Ishikawa (cell line): ENCODE data around the gene RIMS4.

Experiments
- CEBPB ChIP-seq: IDR thresholded peaks from 2 replicates; pipeline ENCODE4 v1.6.1; 2012
- CREB1 ChIP-seq: IDR thresholded peaks from 2 replicates; pipeline ENCODE4 v1.6.1; 2012; ENCODE audit warnings: low read depth
- EGR1 ChIP-seq: IDR thresholded peaks from 2 replicates; pipeline ENCODE4 v1.6.1; 2012
- EP300 ChIP-seq: IDR thresholded peaks from 2 replicates; pipeline ENCODE4 v1.6.1; 2012; ENCODE audit warnings: borderline replicate concordance
- FOXM1 ChIP-seq: IDR thresholded peaks from 2 replicates; pipeline ENCODE4 v1.6.1; 2012; ENCODE audit warnings: low read depth, borderline replicate concordance
- NFIC ChIP-seq: IDR thresholded peaks from 2 replicates; pipeline ENCODE4 v1.6.1; 2012
- RAD21 ChIP-seq: IDR thresholded peaks from 2 replicates; pipeline ENCODE4 v1.6.1; 2012; ENCODE audit warnings: low read depth
- TAF1 ChIP-seq: IDR thresholded peaks from 2 replicates; pipeline ENCODE4 v1.6.1; 2012; ENCODE audit warnings: low read depth, mild to moderate bottlenecking
- TCF12 ChIP-seq: IDR thresholded peaks from 2 replicates; pipeline ENCODE4 v1.6.1; 2012; ENCODE audit warnings: low read depth
- TEAD4 ChIP-seq: IDR thresholded peaks from 2 replicates; pipeline ENCODE4 v1.6.1; 2012
- YY1 ChIP-seq: IDR thresholded peaks from 2 replicates; pipeline ENCODE4 v1.6.1; 2012; ENCODE audit warnings: low read depth
- ZBTB7A ChIP-seq: IDR thresholded peaks from 2 replicates; pipeline ENCODE4 v1.6.1; 2012; ENCODE audit warnings: low read depth
- TF ChIP-seq, protein P1 (sequence below): IDR thresholded peaks from 2 replicates; pipeline ENCODE4 v1.6.1; 2012; ENCODE audit warnings: low read depth, mild to moderate bottlenecking
- TF ChIP-seq, protein P2 (sequence below): IDR thresholded peaks from 2 replicates; pipeline ENCODE4 v1.6.1; 2012
- TF ChIP-seq, protein P3 (sequence below): IDR thresholded peaks from 2 replicates; pipeline ENCODE4 v1.6.1; 2012

RIMS4 gene

DNA sequence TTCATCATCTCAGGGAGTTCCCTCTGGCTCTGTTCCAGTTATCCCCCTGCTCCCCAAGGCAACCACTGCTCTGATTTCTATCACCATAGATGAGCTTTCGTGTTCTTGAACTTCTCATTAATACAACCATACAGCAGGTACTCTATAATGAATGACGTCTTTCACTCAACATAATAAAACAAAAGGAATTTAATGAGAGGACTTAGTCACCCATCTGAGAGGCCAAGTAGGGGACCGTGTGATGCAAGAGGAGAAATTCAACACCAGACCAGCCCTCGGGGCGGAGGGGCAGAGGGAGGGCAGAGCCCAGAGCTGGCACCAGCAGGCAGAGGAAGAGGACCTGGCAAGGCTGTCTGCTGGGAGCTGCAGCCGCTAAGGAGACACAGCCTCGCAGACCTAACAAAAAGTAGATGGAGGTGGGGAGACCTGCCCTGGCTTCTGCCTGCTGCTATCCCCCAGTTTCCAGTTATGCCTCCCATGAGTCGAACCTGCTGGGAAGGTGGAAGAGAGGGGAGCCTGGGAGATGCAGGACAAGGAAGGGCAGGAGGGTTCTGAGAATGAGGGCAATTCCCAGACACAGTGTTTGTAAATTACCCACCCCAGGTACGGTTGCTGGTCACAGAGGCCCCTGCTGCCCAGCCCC is 81.4 kb downstream of the RIMS4 start:
- TF ChIP-seq YY1 = no peak
- no peak for TF ChIP-seq ZBTB7A
- peak; percentile 94 for TF ChIP-seq TEAD4
- TF ChIP-seq EP300 = peak; percentile 96
- TF ChIP-seq, protein P1, sequence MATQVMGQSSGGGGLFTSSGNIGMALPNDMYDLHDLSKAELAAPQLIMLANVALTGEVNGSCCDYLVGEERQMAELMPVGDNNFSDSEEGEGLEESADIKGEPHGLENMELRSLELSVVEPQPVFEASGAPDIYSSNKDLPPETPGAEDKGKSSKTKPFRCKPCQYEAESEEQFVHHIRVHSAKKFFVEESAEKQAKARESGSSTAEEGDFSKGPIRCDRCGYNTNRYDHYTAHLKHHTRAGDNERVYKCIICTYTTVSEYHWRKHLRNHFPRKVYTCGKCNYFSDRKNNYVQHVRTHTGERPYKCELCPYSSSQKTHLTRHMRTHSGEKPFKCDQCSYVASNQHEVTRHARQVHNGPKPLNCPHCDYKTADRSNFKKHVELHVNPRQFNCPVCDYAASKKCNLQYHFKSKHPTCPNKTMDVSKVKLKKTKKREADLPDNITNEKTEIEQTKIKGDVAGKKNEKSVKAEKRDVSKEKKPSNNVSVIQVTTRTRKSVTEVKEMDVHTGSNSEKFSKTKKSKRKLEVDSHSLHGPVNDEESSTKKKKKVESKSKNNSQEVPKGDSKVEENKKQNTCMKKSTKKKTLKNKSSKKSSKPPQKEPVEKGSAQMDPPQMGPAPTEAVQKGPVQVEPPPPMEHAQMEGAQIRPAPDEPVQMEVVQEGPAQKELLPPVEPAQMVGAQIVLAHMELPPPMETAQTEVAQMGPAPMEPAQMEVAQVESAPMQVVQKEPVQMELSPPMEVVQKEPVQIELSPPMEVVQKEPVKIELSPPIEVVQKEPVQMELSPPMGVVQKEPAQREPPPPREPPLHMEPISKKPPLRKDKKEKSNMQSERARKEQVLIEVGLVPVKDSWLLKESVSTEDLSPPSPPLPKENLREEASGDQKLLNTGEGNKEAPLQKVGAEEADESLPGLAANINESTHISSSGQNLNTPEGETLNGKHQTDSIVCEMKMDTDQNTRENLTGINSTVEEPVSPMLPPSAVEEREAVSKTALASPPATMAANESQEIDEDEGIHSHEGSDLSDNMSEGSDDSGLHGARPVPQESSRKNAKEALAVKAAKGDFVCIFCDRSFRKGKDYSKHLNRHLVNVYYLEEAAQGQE = no peak
- 0 out of 2 replicates have a peak, but pooled peaks have one; percentile 27 for TF ChIP-seq TAF1
- TF ChIP-seq, protein P2, sequence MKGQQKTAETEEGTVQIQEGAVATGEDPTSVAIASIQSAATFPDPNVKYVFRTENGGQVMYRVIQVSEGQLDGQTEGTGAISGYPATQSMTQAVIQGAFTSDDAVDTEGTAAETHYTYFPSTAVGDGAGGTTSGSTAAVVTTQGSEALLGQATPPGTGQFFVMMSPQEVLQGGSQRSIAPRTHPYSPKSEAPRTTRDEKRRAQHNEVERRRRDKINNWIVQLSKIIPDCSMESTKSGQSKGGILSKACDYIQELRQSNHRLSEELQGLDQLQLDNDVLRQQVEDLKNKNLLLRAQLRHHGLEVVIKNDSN = peak; percentile 48; the same call in 1 of the 2 replicates
- TF ChIP-seq NFIC = peak; percentile 98
- TF ChIP-seq TCF12 = peak; percentile 98
- TF ChIP-seq CREB1 = peak; percentile 65; the same call in 1 of the 2 replicates
- peak; percentile 82; the same call in 1 of the 2 replicates for TF ChIP-seq FOXM1
- TF ChIP-seq RAD21 = no peak; the same call in 1 of the 2 replicates
- TF ChIP-seq EGR1 = no peak
- TF ChIP-seq CEBPB = peak; percentile 99
- TF ChIP-seq, protein P3, sequence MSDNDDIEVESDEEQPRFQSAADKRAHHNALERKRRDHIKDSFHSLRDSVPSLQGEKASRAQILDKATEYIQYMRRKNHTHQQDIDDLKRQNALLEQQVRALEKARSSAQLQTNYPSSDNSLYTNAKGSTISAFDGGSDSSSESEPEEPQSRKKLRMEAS = peak; percentile 61

DNA sequence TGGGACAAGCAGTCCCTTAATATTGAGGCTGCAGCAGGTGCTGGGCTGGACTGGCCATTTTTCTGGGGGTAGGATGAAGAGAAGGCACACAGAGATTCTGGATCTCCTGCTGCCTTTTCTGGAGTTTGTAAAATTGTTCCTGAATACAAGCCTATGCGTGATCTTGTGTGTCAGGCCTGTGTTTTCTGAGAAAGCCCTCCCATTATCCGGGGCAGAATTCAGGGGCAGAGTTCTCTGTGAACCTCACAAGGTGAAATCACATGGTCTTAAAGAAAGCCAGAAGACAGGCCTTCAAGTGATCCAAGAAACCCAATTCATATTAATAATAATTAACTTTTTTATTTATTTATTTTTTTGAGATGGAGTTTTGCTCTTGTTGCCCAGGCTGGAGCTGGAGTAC is 82.7 kb downstream of the RIMS4 start:
- TF ChIP-seq, protein P3 = no peak
- TF ChIP-seq EP300 (no peak), ZBTB7A (no peak), TCF12 (no peak), TAF1 (no peak), CREB1 (no peak), RAD21 (no peak)

DNA sequence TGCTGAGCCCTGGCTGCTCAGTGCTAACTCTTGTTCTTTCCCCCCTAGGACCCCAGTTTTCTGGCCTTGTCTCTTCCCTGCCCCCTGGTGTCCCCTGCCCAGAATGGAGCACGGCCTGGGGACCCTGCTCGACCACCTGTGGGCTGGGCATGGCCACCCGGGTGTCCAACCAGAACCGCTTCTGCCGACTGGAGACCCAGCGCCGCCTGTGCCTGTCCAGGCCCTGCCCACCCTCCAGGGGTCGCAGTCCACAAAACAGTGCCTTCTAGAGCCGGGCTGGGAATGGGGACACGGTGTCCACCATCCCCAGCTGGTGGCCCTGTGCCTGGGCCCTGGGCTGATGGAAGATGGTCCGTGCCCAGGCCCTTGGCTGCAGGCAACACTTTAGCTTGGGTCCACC is 83.3 kb downstream of the RIMS4 start:
- TF ChIP-seq, protein P3 = no peak
- TF ChIP-seq, protein P1 = no peak
- TF ChIP-seq ZBTB7A (no peak), EP300 (no peak), RAD21 (no peak), TAF1 (no peak), TCF12 (no peak), FOXM1 (no peak), TEAD4 (no peak), EGR1 (no peak), YY1 (no peak), NFIC (no peak), CEBPB (no peak), CREB1 (no peak)
- TF ChIP-seq, protein P2 = no peak

DNA sequence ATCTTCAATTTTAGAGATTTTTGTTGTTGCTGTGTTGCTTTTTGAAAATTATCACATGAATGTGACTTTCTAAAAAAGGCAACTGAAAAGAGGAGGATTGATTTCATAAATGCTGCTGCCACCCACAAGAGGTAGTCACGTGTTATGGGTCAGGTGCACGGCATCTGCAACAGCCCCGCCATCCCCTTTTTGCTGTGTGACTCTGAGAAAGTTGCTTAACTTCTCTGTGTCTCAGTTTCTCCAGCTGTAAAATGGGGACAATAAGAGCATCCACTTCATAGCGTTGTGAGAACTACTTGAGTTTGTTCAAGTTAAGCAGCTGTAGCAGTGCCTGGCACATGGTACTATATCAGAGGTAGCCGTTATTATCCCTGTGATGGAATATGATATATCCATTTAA is 84.5 kb downstream of the RIMS4 start:
- no peak for TF ChIP-seq EP300
- no peak for TF ChIP-seq YY1
- no peak for TF ChIP-seq EGR1
- TF ChIP-seq FOXM1 = no peak
- TF ChIP-seq, protein P3 = no peak
- no peak for TF ChIP-seq ZBTB7A
- no peak for TF ChIP-seq CEBPB
- TF ChIP-seq, protein P2 = no peak
- TF ChIP-seq TEAD4 = no peak
- TF ChIP-seq TCF12 = no peak

DNA sequence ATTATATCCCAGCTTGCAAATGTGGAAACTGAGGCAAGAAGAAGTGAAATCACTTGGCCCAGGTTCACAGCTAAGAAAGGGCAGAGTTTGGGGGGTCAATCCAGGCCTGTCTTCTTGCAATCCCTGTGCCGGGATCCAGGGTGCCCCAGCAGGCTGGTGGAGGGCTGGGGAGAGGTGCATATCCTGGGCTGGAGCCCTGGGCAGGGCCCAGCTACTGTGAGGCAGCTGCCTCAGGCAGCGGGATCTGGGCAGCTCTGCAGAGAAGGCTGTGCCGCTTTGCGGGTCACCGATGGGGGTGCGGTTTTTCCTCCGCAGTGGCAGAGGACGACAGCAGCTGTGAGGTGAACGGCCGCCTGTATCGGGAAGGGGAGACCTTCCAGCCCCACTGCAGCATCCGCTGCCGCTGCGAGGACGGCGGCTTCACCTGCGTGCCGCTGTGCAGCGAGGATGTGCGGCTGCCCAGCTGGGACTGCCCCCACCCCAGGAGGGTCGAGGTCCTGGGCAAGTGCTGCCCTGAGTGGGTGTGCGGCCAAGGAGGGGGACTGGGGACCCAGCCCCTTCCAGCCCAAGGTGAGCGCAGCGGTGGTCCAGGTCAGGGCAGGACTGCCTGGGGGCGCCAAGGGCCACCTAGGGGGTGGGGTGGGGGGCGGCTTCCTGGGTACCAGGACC is 85.8 kb downstream of the RIMS4 start:
- TF ChIP-seq, protein P3 = no peak
- TF ChIP-seq RAD21 (no peak), ZBTB7A (no peak), YY1 (no peak), NFIC (no peak), TCF12 (no peak), CEBPB (no peak), FOXM1 (no peak), TEAD4 (no peak), EP300 (no peak), CREB1 (no peak)
- TF ChIP-seq, protein P2 = no peak
- TF ChIP-seq, protein P1 = no peak
